Fibroblast of the aortic adventitia (primary cell): ENCODE measurements around the gene NFYA. TPM values are rescaled to one million over a fixed set of nuclear protein-coding genes. Genes with fewer than 3 reads are reported as not detected.
A peak's percentile ranks its signal among the peaks of the same experiment; 100 is the strongest.

Experiments used
- DNase-seq: peaks from one replicate; pipeline ENCODE4 v3.0.0-alpha.2; 2010; ENCODE audit warnings: low read depth
- H3K4me3 ChIP-seq: 2 replicates; pipeline ENCODE4 v1.5.1; 2011; ENCODE audit warnings: low read depth, mild to moderate bottlenecking, control low read depth, low read length, moderate library complexity
- total RNA-seq: library from RNA; depleted of rRNA; stranded (reverse); fragments of >200 nt; gene quantifications from 2 replicates; pipeline ENCODE4 v1.2.3, GENCODE V29; 2012; ENCODE audit warnings: low replicate concordance
- TF ChIP-seq, protein P1 (sequence below): IDR thresholded peaks from 2 replicates; pipeline ENCODE4 v1.5.1; 2011; ENCODE audit warnings: mild to moderate bottlenecking, low read length, control low read depth, inconsistent platforms; ENCODE audit not compliant: insufficient read depth

NFYA gene
- total RNA-seq, 1 donor = 14.2 TPM

DNA sequence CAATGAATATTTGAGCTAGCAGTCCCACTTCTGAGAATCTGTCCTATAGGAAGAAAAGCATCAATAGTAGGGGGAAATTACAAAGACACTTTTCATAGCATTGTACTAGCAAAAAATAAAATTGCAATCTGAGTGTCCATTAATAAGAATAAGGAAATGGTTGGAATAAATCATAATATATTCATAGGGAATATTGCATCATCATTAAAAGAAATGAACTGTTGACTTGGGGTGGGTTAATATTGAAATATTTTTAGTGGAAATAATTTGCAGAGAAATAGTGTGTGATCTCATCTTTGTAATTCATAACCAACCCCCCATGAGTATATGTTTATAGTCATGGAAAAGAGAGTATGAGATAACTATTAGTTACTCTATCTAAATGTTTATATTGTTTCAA is 12.4 kb downstream of the NFYA start:
- no peak overlapping the region for H3K4me3 ChIP-seq
- no peak for DNase-seq
- TF ChIP-seq, protein P1, sequence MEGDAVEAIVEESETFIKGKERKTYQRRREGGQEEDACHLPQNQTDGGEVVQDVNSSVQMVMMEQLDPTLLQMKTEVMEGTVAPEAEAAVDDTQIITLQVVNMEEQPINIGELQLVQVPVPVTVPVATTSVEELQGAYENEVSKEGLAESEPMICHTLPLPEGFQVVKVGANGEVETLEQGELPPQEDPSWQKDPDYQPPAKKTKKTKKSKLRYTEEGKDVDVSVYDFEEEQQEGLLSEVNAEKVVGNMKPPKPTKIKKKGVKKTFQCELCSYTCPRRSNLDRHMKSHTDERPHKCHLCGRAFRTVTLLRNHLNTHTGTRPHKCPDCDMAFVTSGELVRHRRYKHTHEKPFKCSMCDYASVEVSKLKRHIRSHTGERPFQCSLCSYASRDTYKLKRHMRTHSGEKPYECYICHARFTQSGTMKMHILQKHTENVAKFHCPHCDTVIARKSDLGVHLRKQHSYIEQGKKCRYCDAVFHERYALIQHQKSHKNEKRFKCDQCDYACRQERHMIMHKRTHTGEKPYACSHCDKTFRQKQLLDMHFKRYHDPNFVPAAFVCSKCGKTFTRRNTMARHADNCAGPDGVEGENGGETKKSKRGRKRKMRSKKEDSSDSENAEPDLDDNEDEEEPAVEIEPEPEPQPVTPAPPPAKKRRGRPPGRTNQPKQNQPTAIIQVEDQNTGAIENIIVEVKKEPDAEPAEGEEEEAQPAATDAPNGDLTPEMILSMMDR = no peak

DNA sequence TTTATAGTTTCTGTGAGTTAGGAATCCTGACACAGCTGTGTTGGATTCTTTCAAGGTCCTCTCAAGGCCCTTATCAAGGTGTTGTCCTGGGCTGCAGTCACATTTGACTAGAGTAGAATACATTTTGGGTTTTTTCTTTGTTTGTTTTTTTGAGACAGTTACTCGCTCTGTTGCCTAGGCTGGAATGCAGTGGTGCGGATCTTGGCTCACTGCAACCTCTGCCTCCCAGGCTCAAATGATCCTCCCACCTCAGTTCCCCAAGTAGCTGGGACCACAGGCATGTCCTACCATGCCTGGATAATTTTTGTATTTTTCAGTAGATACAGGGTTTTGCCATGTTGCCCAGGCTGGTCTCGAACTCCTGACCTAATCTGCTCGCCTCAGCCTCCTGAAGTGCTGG is 15.7 kb downstream of the NFYA start:
- TF ChIP-seq, protein P1 = no peak
- H3K4me3 ChIP-seq = no peak overlapping the region
- DNase-seq = no peak

DNA sequence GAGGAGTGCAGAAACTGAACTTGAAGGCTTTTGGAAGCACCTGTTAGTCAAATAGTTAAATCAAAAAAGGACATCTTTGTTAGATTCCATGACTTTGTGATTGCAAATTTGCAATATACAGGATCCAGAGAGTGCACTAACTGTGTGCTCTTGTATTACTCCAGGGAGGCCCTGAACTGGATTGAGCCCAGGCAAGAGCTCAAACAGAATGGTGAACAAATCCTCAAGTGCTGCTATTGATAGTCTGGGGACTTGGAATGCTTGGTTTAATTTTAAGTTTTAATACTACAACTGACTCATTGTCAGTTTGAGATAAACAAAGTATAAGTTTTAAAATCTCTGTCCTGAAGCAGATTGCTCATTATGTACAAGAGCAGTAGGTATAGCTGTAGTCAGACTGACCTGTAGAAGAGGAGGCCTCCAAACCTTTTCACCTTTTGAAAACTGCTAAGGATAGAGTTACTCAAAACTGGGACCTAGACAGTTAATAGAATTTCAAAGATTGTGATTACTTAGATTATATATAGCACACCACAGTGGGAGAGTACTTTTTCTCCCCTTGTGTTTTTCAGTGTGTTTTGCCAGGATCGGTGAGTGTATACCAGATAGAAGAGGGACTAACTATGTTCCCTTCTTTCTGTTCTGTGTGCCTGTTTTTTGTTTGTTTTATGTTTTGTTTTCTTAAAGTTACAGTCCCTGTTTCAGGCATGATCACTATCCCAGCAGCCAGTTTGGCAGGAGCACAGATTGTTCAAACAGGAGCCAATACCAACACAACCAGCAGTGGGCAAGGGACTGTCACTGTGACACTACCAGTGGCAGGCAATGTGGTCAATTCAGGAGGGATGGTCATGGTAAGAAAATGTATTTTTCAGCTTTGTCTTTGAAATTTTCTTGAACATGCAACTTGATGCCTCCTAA is 18.3 kb downstream of the NFYA start:
- DNase-seq = no peak

DNA sequence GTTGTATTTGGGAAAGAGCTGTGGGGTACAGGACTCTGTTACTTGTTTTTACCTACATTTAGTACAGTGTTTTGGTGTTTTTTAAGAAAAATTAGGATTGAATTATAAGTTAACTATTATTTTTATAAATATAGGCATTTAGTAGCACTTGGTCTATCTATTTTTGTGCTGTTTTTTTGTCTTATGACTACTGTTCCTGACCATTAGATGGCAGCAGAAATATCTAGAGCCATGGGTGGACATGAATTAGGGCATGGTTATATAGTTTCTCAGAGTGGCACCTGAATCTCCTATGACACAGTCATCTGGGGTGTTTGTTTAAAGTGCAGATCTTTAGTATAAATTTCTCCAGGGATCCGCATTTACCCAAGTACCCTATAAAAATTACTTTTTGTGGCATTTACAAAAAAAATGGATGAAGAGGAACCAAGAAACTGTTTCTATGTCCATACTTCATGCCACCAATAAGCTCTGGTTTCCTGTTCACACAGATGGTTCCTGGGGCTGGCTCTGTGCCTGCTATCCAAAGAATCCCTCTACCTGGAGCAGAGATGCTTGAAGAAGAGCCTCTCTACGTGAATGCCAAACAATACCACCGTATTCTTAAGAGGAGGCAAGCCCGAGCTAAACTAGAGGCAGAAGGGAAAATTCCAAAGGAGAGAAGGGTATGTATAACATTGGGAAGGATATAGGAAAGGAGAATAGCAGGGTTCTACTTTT is 19.8 kb downstream of the NFYA start:
- H3K4me3 ChIP-seq = no peak overlapping the region
- peak; percentile 47 for DNase-seq
- TF ChIP-seq, protein P1 = peak; percentile 47

More for the DNA sequence above, 18.3 kb downstream of the NFYA start:
- TF ChIP-seq, protein P1 = no peak
- no peak overlapping the region for H3K4me3 ChIP-seq

DNA sequence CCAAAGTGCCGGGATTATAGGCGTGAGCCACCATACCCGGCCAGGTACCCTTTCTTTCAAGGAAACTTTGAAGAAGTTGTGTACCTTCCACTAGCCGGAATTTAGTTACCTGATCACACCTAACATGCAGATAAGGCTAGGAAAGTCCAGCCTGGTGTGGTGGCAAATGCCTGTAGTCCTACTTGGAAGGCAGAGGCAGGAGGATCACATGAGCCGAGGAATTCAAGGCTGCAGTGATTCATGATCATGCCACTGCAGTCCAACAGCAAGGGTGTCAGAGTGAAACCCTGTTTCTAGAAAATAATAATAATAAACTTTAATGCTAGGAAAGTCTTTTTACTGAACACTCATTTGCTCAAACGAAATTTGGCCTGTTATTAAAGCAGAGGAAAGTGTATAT is 21.0 kb downstream of the NFYA start:
- no peak overlapping the region for H3K4me3 ChIP-seq
- TF ChIP-seq, protein P1 = no peak
- peak; percentile 12 for DNase-seq

DNA sequence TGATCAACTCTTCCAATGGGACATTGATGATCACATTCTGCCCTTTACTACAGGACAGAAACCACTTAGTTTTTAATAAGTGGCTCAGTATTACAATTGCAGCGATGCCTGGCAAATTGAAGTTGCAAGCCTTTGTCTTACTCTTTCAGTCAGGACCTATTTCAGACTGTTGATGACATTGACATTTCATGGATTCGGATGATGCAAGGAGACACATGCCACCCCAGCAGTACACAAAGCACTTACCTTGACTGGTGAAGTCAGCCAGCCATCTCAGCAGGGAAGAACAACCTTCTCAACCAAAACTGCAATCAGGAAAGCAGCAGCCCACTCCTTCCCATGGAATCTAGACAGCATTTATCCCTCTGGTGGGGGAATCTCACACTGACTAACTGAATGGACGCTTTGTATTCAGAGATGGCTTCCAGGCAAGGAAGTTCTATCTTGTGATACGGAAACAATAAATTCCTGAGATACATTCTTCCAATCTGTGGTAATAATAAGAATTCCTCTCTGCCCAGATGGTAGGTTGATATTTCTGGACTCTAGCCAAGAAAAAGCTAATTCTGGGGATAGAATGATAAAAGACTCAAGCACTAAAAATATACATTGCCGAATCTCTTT is 24.8 kb downstream of the NFYA start:
- DNase-seq = peak; percentile 66
- H3K4me3 ChIP-seq = no peak overlapping the region
- TF ChIP-seq, protein P1 = peak; percentile 3
